GM19468 (cell line): ENCODE measurements around the gene SSNA1.

ENCODE experiments used
- ATAC-seq: cut with Tn5 transposase; IDR thresholded peaks from one replicate; pipeline ENCODE4 v1.9.1; 2021; ENCODE audit warnings: mild to moderate bottlenecking, moderate library complexity, moderate number of reproducible peaks; ENCODE audit not compliant: unreplicated experiment; ENCODE audit errors: extremely low read depth

Gene SSNA1

GRCh38 chr9:137150617-137151457 is 37.6 kb upstream of the SSNA1 start:
- no peak for ATAC-seq

GRCh38 chr9:137152844-137153405 is 35.6 kb upstream of the SSNA1 start:
- no peak for ATAC-seq

GRCh38 chr9:137156567-137157375 is 31.7 kb upstream of the SSNA1 start:
- ATAC-seq = no peak

- ATAC-seq = no peak
Observed at GRCh38 chr9:137157618-137158415, 30.7 kb upstream of the SSNA1 start.

GRCh38 chr9:137158625-137159024 is 29.9 kb upstream of the SSNA1 start:
- ATAC-seq = no peak

GRCh38 chr9:137159105-137160053 is 29.1 kb upstream of the SSNA1 start:
- ATAC-seq = no peak

GRCh38 chr9:137160054-137160425 is 28.4 kb upstream of the SSNA1 start:
- no peak for ATAC-seq

GRCh38 chr9:137160716-137161557 is 27.5 kb upstream of the SSNA1 start:
- no peak for ATAC-seq

- ATAC-seq = no peak
Observed at GRCh38 chr9:137161558-137162486, 26.7 kb upstream of the SSNA1 start.

- ATAC-seq = no peak
Observed at GRCh38 chr9:137162505-137163364, 25.7 kb upstream of the SSNA1 start.

GRCh38 chr9:137163365-137163715 is 25.1 kb upstream of the SSNA1 start:
- no peak for ATAC-seq

- ATAC-seq = no peak
Observed at GRCh38 chr9:137163805-137164204, 24.7 kb upstream of the SSNA1 start.

- no peak for ATAC-seq
Observed at GRCh38 chr9:137164370-137165249, 23.9 kb upstream of the SSNA1 start.

GRCh38 chr9:137165250-137165836 is 23.1 kb upstream of the SSNA1 start:
- ATAC-seq = no peak
